ENCODE results near the gene ANKH.

- TF ChIP-seq CTCF (IDR thresholded peaks at IDR 0.05) = no peak
- no peak for TF ChIP-seq POLR2AphosphoS5 (IDR thresholded peaks at IDR 0.05; ENCODE audit: insufficient read depth in 1 of 2, low read depth in 1 of 2)
These were observed 125.8 kb downstream of the ANKH start for GRCh38 chr5:14745753-14746152.
